HG03175 (cell line): Measurements from ENCODE around the gene HLX.

Experiments
- ATAC-seq: cut with Tn5 transposase; IDR thresholded peaks from one replicate; pipeline ENCODE4 v1.9.1; 2021; ENCODE audit warnings: mild to moderate bottlenecking, moderate library complexity; ENCODE audit not compliant: unreplicated experiment

HLX gene, protein sequence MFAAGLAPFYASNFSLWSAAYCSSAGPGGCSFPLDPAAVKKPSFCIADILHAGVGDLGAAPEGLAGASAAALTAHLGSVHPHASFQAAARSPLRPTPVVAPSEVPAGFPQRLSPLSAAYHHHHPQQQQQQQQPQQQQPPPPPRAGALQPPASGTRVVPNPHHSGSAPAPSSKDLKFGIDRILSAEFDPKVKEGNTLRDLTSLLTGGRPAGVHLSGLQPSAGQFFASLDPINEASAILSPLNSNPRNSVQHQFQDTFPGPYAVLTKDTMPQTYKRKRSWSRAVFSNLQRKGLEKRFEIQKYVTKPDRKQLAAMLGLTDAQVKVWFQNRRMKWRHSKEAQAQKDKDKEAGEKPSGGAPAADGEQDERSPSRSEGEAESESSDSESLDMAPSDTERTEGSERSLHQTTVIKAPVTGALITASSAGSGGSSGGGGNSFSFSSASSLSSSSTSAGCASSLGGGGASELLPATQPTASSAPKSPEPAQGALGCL

DNA sequence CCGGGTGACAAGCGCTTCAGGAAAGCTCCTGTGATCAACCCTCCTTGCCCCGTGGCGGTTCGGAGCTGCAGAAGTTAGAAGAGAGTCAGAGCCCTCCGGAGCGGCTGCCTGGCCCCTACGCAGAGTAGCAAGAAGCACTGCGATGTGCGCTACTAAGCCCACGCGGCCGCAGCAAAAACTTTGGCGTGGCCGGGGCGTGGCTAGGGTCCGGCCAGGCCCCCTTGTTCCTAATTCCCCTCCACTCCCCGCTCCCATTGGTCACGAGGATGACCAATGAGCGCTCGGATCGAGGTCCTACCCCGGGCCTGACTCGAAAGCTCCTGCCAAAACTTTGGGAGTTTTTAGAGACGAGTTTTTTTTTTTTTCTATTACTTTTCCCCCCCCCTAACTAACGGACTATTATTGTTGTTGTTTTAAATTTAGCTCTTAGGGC lies at the start of gene HLX:
HLX (plus strand) TSS at position 368 of the 433 bp plus-strand sequence. CDS start 415 bp downstream, outside the sequence.
- ATAC-seq = peak; percentile 53

DNA sequence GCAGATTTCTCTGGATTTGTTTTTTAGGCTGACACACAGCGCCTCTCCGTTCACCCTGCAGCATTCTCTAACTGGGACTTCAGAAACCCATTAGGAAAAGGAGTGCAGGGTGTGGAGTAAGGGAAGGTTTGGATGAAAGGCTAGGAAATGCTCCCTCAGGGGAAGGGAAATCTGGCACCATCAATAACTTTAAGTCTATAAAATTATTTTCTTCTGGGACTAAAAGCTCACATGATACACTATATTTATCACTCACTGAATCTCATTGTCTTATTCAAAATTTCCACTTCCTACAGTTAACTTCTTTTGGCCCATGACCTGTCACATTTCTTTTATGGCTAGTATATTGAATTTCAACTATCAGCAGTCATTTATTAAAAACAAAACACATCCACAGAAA lies 45.8 kb upstream of the HLX start:
- no peak for ATAC-seq

GRCh38 chr1:220834155-220834870 lies 44.9 kb upstream of the HLX start:
- no peak for ATAC-seq

DNA sequence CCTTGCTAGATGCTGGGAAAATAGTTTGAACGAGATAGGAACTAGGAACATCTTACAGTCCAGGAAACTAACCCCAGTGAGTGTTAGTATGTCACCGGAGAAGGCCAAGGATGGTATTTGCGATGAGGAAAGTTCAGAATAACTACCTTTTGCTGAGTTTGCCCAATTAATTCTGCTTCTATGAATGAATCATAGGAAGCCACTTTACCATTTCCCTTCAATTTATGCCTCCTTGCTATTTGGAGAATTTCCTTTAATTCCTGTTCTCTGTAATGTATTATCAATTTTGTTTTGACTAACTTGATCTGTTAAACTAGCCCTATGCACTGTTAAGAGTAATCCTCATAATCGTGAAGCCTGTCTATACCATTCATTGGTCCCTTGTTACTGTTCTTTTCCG lies 40.7 kb upstream of the HLX start:
- no peak for ATAC-seq

- no peak for ATAC-seq
Observed at GRCh38 chr1:220839474-220839873, 39.8 kb upstream of the HLX start.

DNA sequence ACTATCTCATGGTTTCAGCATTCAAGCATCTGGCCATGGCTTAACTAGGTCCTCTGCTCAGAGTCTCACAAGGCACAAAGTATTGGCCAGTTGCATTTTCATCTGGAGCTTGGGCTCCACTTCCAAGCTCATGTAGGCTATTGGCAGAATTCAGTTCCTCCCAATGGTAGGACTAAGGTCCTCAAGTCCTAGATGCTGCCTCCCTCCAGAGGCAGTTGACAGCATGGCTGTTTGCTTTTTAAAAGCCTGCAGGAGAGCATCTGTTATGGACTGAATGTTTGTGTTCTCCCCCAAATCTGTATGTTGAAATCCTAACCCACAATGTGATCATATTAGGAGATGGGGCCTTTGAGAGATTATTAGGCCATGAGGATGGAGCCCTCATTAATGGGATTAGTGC lies 38.0 kb upstream of the HLX start:
- ATAC-seq = no peak

DNA sequence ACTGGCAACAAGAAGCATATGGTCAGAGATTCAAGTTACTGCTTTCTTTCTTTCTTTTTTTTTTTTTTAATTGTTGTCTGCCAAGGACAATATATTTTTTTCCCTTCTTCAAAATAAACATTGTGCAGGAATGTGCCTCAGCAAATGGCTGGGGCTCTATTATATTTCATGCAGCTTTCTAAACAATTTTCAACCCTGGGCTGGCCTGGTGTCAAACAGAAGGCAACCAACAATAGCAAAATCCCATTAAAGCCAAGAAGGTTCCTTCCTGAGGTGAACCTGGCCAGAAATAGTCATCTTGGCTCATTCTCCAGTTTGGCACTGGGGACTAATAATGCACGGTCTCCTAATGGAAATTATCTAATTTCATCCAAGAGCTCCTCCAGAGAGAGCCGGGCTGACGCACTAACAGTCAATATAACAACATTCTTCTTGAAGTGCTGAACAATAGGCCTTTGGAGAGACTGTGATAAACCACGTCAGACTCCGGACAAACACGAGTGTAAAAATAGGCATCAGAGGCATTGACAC lies 35.7 kb upstream of the HLX start:
- ATAC-seq = no peak

DNA sequence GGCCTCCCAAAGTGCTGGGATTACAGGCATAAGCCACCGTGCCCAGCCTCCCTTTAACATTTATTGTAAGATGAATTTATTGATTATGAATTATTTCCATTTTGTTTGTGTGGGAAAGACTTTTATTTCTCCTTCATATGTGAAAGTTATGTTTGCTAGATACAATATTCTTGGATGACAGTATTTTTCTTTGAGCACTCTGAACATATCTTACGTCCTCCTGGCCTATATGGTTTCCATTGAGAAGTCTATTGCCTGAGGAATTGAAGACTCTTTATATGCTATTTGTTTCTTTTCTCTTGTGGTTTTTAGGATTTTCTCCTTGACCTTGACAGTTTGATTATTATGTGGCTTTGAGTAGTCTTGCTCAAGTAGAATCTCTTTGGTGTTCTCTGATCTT lies 26.8 kb upstream of the HLX start:
- no peak for ATAC-seq

GRCh38 chr1:220872296-220872695 lies 6.9 kb upstream of the HLX start:
- ATAC-seq = no peak

DNA sequence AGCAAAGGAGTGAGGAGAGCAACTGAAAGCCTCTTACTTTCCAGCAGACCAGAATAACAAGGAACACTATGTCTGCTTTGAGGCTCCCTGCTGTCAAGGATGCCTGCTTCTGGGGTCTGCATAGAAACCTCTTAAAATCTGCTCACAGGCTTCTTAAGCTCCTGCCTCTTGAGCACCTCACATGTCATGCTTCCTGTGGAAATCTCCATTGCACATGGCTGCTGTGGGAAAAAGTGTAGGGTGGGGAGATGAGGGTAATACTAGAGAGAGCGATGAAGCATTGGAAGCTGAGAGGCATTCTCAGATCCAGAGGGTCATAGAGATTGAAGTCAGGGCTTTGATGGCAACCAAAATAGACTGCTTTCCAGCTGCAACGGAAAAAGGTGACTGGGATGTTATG lies 6.2 kb upstream of the HLX start:
- ATAC-seq = no peak

- peak; percentile 41 for ATAC-seq
Observed at GRCh38 chr1:220873868-220874655, 5.2 kb upstream of the HLX start.

DNA sequence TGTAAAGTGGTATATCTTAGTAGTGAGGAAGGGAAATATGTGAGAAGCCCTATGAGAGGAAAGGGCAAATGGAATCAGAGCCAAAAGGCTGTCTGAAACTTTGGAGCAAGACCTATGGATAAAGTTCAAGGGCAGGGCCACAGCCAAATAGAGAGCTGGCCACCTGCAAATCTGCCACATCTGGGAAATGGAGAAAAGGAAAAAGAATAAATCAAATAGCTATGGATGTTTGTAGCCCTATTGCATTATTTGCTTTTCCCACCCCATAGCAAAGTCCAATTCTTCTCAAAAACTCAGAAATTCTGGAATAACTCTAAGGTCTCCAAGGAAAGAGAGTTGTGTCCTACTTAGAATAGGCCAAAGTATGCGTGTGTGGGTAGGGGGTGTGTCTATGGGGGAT lies 4.0 kb upstream of the HLX start:
- no peak for ATAC-seq

DNA sequence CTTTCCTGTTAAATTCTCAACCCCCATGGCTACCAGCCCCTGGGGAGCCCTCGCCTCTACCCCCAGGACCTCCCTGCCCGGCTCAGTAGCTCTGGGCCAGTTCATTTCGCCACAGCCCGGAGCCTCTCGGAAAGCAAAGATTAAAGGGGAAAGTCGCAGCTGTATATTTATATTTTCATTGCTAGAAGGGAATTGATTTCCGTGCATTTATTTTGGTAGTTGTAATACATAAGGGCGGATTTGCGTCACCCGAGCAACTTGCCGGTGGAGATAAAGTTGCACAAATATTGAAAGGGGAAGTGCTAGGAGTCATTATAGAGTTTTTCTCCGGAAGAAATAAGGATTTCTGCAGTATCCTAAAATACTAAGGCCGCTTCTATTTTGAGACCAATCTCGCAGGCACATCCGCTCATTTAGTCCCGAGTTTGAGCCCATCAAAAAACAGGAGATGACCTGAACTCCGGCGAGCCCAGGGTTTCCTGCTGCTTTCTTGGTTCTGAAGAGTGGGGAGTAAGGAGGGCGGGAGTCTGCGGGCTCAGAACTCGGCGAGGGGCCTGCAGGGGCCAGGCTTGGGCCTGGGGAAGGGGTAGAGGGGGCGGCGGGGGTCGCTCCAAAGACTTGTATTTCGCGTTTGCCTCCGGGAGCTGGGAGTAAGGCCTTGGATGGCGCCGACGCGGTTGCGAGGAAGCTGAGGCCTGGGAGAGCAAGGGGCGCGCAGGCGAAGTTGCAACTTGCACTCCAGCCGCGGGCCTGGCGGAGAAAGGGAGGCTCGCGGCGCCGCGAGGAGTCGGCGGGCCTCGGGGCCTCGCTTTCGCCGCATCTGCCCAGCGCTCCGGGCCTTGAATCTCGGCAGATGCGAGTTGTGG lies 2.5 kb upstream of the HLX start:
- no peak for ATAC-seq

DNA sequence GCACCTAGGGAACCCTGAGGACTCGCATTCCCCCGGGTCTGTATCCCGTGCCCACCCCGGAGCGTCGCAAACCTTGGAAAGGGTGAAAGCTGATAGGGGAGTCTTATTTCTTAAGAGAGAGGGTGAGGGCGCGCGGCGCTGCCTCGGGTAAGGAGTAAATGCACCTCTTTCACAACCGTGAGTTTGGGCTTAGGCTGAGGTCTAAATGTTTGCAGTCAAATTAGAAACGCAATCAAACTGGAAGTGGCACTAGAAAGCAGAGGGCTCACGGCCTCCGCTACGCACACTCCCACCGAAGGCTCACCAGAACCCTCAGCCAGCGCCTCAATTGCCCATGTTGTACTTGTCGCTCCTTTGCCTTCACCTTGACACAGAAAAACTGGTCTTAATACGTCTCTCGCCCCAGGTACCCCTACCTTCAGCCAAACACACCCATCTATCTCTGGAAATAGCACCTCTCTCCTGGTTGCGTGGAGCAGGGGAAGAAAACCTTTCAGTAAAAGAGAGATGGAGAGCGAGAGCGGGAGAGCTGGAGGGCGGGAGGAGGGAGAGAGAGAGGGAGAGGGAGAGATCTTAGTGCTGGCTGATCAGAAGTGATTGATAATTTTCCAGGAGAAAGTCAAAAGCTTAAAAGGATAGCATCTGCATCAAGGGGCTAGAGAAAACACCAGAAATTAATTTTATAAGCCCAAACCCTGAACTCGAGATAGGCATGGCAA lies 1.7 kb upstream of the HLX start:
- ATAC-seq = no peak

GRCh38 chr1:220878191-220879075 lies 810 bp upstream of the HLX start:
- no peak for ATAC-seq

DNA sequence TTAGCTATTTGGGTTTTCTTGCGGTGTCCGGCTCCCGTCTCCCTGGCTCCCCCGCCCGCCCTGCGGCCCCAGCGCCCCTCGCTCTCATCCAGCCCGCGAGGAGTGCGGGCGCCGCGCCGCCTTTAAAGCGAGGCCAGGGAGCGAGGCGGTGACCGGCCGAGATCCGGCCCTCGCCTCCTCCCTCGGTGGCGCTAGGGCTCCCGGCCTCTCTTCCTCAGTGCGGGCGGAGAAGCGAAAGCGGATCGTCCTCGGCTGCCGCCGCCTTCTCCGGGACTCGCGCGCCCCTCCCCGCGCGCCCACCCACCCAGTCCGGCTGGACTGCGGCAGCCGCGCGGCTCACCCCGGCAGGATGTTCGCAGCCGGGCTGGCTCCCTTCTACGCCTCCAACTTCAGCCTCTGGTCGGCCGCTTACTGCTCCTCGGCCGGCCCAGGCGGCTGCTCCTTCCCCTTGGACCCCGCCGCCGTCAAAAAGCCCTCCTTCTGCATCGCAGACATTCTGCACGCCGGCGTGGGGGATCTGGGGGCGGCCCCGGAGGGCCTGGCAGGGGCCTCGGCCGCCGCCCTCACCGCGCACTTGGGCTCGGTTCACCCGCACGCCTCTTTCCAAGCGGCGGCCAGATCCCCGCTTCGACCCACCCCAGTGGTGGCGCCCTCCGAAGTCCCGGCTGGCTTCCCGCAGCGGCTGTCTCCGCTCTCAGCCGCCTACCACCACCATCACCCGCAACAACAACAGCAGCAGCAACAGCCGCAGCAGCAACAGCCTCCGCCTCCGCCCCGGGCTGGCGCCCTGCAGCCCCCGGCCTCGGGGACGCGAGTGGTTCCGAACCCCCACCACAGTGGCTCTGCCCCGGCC lies 492 bp downstream of the HLX start:
- peak; percentile 40 for ATAC-seq

- no peak for ATAC-seq
Observed at GRCh38 chr1:220880362-220880670, 1.1 kb downstream of the HLX start.
